Uterus (tissue), 4 donors: ENCODE data around the gene PRKAG2. TPM values are rescaled to one million over a fixed set of nuclear protein-coding genes. Genes with fewer than 3 reads are reported as not detected.

Experiments used
- DNase-seq, 2 donors: peaks; one replicate each; pipeline ENCODE4 v3.0.0-alpha.2; 2019 to 2020
- H3K27ac ChIP-seq, 2 donors: fragments of 200-600 bp; sonication (generic); 1 replicate in 1 of 2; 2 replicates in 1 of 2; pipeline ENCODE4 v1.5.1; 2016 to 2018
- H3K27me3 ChIP-seq, 2 donors: fragments of 200-600 bp; sonication (generic); one replicate each; pipeline ENCODE4 v1.5.1; 2018 to 2019; ENCODE audit warnings: control low read depth in 1 of 2
- H3K36me3 ChIP-seq, 2 donors: fragments of 200-600 bp; sonication (generic); one replicate each; pipeline ENCODE4 v1.5.1; 2019; ENCODE audit warnings: control low read depth in 1 of 2
- H3K4me1 ChIP-seq, 2 donors: fragments of 200-600 bp; sonication (generic); one replicate each; pipeline ENCODE4 v1.5.1; 2018 to 2019; ENCODE audit warnings: control low read depth in 1 of 2
- H3K4me3 ChIP-seq, 2 donors: fragments of 200-600 bp; sonication (generic); 1 replicate in 1 of 2; 2 replicates in 1 of 2; pipeline ENCODE4 v1.5.1; 2018 to 2019; ENCODE audit warnings: mild to moderate bottlenecking in 1 of 2
- H3K9me3 ChIP-seq, 2 donors: fragments of 200-600 bp; sonication (generic); one replicate each; pipeline ENCODE4 v1.5.1; 2019; ENCODE audit warnings: control low read depth in 1 of 2
- CTCF ChIP-seq, 4 experiments: fragments of 200-600 bp in 2 of 4; fragments of 450-650 bp in 2 of 4; sonication (generic) in 2 of 4; IDR thresholded peaks; one replicate each; pipeline ENCODE4 v1.5.1; 2016 to 2019; ENCODE audit warnings: antibody characterized with exemption in 4 of 4, mild to moderate bottlenecking in 2 of 4, moderate library complexity in 1 of 4
- POLR2A ChIP-seq, 2 donors: fragments of 450-650 bp; IDR thresholded peaks; one replicate each; pipeline ENCODE4 v1.6.1; 2016; ENCODE audit warnings: antibody characterized with exemption in 2 of 2, mild to moderate bottlenecking in 1 of 2, moderate library complexity in 1 of 2
- intact Hi-C: fragments of 100-400 bp; cut with DNase I; formaldehyde crosslinking; loops from one replicate; pipeline ENCODE4 v1.15.1; 2023; ENCODE audit warnings: low total_unique reads
- total RNA-seq, 4 donors: library from RNA; depleted of rRNA in 3 of 4; stranded (reverse); fragments of >200 nt in 3 of 4; gene quantifications; one replicate each; pipeline versions ENCODE4 v1.1.0 to v1.2.4, GENCODE V29; 2014 to 2023
- donor health status: DM: yes; HTN: yes; CAD: no.

Gene PRKAG2
- total RNA-seq, 4 donors from 2014 or later: 15.1 to 66.2 (median 33.6) TPM

- Histone ChIP-seq H3K36me3 (no peaks in the 10 kb centered on the region), H3K27me3 (no peaks in the 10 kb centered on the region), H3K9me3 (no peaks in the 10 kb centered on the region), H3K4me3 (no peak overlapping the region), H3K4me1 (no peaks in the 10 kb centered on the region), H3K27ac (no peak overlapping the region)
- no peak for TF ChIP-seq POLR2A (IDR thresholded peaks at IDR 0.05)
- DNase-seq: no peak
- intact Hi-C loops: no loop called here
Observed at GRCh38 chr7:151834271-151835035, 42.5 kb downstream of the PRKAG2 start.

- DNase-seq: no peak
- no peak overlapping the region for H3K4me3 ChIP-seq
- intact Hi-C loops: no loop called here
Observed at GRCh38 chr7:151833691-151834090, 43.2 kb downstream of the PRKAG2 start.

GRCh38 chr7:151833213-151833651, 43.7 kb downstream of the PRKAG2 start:
- intact Hi-C loops: no loop called here
- no peak for DNase-seq
- H3K27me3 ChIP-seq: no peaks in the 10 kb centered on the region

More at GRCh38 chr7:151833691-151834090, 43.2 kb downstream of the PRKAG2 start:
- H3K27me3 ChIP-seq: no peaks in the 10 kb centered on the region
- H3K9me3 ChIP-seq: no peaks in the 10 kb centered on the region
- no peaks in the 10 kb centered on the region for H3K4me1 ChIP-seq
- no peak for TF ChIP-seq POLR2A (IDR thresholded peaks at IDR 0.05)
- no peak for TF ChIP-seq CTCF (IDR thresholded peaks at IDR 0.05)
- H3K27ac ChIP-seq: no peak overlapping the region
- no peaks in the 10 kb centered on the region for H3K36me3 ChIP-seq

GRCh38 chr7:151832656-151833055, 44.3 kb downstream of the PRKAG2 start:
- TF ChIP-seq POLR2A (IDR thresholded peaks at IDR 0.05) (no peak), CTCF (IDR thresholded peaks at IDR 0.05) (no peak)
- Histone ChIP-seq H3K27ac (no peak overlapping the region), H3K4me1 (no peaks in the 10 kb centered on the region), H3K4me3 (no peak overlapping the region), H3K9me3 (no peaks in the 10 kb centered on the region), H3K27me3 (no peaks in the 10 kb centered on the region), H3K36me3 (no peaks in the 10 kb centered on the region)
- DNase-seq: no peak
- intact Hi-C loops: no loop called here

More at GRCh38 chr7:151833213-151833651, 43.7 kb downstream of the PRKAG2 start:
- H3K4me3 ChIP-seq: no peak overlapping the region
- TF ChIP-seq POLR2A (IDR thresholded peaks at IDR 0.05) (no peak), CTCF (IDR thresholded peaks at IDR 0.05) (no peak)
- no peaks in the 10 kb centered on the region for H3K9me3 ChIP-seq
- no peak overlapping the region for H3K27ac ChIP-seq
- no peaks in the 10 kb centered on the region for H3K4me1 ChIP-seq
- no peaks in the 10 kb centered on the region for H3K36me3 ChIP-seq

- DNase-seq: no peak
Observed at GRCh38 chr7:151832138-151832537, 44.8 kb downstream of the PRKAG2 start.

More at GRCh38 chr7:151832138-151832537, 44.8 kb downstream of the PRKAG2 start:
- H3K4me1 ChIP-seq: no peaks in the 10 kb centered on the region
- TF ChIP-seq CTCF (IDR thresholded peaks at IDR 0.05) (no peak), POLR2A (IDR thresholded peaks at IDR 0.05) (no peak)
- H3K27me3 ChIP-seq: no peaks in the 10 kb centered on the region
- no peak overlapping the region for H3K4me3 ChIP-seq
- H3K36me3 ChIP-seq: no peaks in the 10 kb centered on the region
- intact Hi-C loops: no loop called here
- H3K27ac ChIP-seq: no peak overlapping the region
- H3K9me3 ChIP-seq: no peaks in the 10 kb centered on the region
